22Rv1 (cell line): ENCODE data around the gene GOLGA2.

Source experiments
- CTCF ChIP-seq: fragments of 450-650 bp; IDR thresholded peaks from 2 replicates; pipeline ENCODE4 v1.5.1; 2017; ENCODE audit warnings: mild to moderate bottlenecking
- ZFX ChIP-seq: fragments of 450-650 bp; IDR thresholded peaks from 2 replicates; pipeline ENCODE4 v1.6.1; 2017; ENCODE audit warnings: antibody characterized with exemption, borderline replicate concordance

GRCh38 chr9:128258326-128258725 lies 17.5 kb downstream of the GOLGA2 start:
- no peak for TF ChIP-seq CTCF
- TF ChIP-seq ZFX: no peak
